HG02840 (cell line): ENCODE measurements around the gene PRUNE2.
A peak's percentile ranks its signal among the peaks of the same experiment; 100 is the strongest.
"Not testable (repeated sequence)": the region's sequence is repeated elsewhere in the genome, so short reads cannot be mapped to it uniquely, and the experiment has no call there.

Experiments
- ATAC-seq: cut with Tn5 transposase; IDR thresholded peaks from one replicate; pipeline ENCODE4 v1.9.1; 2021; ENCODE audit warnings: mild to moderate bottlenecking, moderate library complexity, moderate number of reproducible peaks; ENCODE audit not compliant: unreplicated experiment, low FRiP score

Gene PRUNE2

DNA sequence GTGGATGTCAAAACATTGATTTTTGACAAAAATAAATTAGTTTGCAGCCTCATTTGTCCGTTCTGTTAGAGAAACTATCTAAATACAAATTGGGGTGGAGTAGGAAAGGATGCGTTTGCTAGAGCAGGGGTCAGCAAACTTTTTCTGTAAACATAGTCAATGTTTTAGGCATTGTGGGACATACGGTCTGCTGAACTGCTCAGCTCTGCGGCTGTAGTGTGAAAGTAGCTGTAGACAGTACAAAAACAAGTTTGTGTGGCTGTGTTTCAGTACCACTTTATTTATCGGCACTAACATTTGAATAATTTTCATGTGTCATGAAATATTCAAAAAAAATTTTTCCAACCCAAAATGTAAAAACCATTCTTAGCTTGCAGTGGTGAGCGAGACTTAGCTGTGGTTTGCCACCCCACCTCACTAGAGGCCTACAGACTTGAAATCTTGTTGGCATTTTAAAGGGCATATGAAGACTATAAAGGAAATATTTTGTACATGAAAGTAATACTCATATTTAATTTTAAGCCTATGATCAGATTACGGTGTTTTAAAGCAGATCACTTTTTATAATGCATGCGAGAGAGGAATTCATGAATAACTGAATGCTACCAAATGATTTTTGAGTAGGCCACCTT is 292.6 kb downstream of the PRUNE2 start:
- ATAC-seq = no peak

DNA sequence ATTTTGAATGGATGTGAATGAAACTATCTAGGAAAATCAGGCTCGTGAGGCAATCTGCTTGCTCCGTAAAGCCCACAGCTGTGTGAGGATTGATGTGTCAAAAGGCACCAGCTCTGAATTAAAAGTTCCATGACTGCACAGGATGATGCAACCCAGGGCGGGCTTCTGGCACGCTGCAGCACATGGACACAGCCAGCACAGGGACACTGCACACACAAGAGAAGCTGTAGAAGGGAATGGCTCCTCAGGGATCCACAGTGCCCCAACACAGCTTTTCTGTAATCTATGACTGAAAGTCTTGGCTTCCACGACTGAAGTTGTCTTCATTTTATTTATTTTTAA is 295.9 kb downstream of the PRUNE2 start:
- ATAC-seq = no peak

DNA sequence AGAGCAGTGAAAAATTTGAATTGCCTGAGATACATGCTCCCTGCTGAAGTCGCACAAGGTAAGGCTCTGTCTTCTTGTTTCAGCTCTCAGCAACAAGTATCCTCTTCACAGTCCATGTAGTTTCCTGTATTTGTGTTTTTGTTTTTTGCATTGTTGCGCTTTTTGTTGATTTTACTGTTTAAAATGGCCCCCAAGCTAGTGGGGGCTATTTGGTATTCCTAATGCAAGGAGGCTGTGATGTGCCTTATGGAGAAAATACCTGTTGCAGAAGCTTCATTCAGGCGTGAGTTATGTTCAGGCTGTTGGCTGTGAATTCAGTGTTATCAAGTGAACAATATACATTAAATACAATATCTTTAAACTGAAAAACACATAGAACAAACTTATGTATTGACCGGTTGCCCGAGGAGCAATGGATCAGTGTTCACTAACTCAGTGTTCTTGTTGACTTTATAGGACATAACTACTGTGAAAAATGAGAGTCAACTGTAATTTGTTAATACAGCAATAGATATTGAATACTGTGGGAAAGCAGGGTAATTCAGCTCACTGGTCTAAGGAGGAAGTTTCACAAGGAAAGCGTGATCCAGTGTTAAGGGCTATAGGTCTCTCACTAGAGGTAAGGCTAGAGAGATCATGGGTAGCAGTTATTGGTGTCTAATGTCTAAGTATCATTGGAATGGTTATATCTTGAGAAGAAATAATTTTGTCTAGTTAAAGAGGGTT is 296.5 kb downstream of the PRUNE2 start:
- ATAC-seq = no peak

DNA sequence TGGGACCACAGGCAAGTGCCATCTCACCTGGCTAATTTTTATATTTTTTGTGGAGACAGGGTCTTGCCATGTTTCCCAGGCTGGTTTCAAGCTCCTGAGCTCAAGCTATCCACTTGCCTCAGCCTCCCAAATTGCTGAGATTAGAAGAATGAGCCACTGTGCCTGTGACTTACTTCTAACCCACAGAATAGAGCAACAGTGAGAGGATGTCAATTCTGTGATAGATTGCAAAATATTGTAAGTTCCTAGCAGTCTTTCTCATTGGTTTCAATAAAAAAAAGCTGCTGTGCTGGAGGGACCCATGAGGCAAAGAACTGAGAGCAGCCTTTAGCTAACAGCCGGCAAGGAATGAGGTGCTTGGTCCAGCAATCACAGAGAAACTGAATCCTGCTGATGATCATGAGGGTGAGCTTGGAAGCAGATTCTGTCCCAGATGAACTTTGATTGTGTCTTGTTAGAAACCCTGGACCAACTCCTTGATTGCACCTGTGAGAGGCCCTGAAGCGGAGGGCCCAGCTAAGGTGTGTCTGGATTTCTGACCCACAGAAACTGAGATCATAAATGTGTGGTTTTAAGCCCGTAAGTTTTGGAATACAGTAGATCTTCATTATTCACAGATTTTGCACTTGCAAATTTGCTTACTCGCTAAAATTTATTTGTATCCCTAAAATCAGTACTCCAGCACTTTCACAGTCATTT is 297.2 kb downstream of the PRUNE2 start:
- no peak for ATAC-seq

DNA sequence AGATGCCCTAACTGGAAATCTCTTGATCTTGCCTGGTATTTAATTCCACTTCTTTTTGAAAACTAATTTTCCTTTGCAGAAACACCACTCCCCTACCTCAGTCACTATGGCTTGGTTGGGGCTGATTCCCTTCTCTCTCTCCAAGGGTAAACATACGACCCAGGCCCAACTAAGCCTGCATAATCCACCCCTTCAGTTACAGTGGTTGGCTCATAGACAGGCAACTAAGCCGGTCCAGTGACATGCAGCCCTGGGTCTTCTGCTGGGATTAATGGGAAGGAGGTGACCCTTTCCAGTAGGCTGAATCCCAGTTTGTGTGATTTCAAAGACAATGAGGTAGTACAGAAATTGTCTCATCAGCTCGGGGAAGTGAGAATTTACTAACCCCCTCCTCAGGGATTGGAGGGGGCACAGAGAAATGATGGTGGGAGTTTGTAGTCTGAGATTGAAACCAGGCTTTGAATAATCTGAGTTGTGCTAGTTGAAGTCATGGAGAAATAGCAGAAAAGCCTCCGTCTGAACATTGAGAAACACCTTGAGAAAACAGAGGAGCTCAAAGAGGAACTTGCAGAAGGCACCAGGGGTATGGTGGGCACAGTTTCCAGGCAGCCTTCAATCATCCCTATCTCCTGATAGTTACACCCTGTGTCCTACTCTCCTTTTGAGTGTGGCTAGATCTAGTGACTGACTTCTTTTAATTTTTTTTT is 298.0 kb downstream of the PRUNE2 start:
- ATAC-seq = no peak

DNA sequence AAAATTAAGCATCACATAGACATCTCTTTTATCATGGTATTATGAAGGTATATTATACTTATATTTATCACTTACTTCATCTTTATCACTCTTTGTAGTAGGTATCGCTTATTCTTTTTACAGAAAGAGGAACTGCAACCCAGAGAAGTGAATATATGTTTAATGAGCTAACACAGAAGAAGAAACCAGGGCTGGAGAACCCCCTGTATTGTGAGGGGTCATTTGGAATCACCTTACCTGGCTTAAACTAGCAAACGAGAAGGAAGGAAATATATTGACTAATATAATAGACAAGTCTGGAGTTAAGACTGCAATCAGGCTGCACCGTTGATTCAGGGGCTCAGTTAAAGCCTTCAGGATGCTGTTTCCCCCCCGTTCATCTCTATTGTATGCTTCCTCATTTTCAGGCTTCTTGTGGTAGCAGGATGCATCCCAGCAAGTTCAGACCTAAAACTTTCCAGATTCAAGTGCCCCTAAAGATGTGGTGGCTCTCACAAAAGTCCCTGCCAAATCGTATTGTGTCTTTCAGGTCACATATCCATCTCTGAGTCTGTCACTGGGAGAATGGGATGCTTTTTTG is 300.5 kb downstream of the PRUNE2 start:
- peak; percentile 72 for ATAC-seq

DNA sequence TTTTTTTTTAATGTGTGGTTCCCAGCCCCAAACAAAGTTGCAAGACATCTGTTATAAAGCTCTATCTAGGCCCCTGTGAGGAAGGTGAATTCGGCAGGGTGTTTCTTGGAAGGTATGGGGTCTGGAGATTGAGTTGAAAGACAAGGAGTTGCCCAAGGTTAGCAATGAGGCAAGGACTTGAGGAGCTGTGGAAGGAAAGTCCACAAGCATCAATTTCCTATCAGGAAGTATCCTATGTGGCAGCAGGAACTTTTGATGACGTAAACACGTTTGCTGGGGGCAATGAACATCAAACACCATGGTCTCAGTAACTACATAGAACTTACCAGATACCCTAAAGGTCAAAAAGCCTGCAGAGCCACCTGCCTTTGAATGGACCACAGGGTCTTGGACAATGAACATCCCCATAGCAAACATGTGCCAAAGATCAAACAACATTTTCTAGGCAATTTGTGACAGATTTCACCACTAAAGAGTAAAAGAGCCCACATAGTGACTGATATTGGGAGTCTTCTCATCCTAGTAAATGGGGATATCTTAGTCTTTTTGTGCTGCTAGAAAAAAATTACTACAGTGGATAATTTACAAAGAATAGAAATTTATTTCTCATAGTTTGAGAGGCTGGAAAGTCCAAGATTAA is 301.9 kb downstream of the PRUNE2 start:
- no peak for ATAC-seq

DNA sequence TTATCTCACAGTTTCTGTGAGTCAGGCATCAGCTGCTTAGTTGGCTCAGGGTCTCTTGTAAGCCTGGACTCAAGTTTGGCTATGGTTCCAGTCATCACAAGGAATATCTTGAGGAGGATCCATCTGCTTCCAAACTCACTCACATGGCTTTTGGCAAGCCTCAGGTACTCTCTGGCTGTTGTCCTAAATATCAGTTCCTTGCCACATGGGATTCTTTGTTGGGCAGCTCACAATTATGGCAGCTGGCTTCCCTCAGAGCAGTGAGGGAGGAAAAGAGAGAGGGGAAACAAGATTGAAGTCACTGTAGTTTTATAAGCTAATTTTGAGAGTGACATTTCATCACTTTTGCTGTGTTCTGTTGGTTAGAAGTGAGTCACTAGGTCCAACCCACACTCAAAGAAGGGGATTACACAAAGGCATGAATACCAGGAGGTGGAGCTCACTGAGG is 302.4 kb downstream of the PRUNE2 start:
- ATAC-seq = no peak

DNA sequence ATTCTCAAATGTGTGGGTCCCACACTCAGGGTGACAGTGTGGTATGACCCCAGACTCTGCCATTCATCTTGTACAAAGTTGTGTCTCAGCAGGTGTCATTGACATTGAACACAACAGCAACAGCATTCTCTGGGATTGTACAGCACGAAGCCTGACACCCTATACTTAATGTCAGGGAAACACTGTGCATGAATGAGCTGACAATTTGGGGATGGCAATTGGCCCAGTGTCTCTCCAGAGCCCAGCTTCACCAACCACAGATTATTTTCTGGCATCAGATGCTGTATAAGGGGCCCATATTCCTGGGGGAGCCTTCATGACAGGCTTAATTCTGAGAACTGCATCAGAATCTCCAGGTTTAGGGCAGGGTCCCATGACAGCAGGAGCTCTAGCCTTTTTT is 303.7 kb downstream of the PRUNE2 start:
- ATAC-seq = no peak

DNA sequence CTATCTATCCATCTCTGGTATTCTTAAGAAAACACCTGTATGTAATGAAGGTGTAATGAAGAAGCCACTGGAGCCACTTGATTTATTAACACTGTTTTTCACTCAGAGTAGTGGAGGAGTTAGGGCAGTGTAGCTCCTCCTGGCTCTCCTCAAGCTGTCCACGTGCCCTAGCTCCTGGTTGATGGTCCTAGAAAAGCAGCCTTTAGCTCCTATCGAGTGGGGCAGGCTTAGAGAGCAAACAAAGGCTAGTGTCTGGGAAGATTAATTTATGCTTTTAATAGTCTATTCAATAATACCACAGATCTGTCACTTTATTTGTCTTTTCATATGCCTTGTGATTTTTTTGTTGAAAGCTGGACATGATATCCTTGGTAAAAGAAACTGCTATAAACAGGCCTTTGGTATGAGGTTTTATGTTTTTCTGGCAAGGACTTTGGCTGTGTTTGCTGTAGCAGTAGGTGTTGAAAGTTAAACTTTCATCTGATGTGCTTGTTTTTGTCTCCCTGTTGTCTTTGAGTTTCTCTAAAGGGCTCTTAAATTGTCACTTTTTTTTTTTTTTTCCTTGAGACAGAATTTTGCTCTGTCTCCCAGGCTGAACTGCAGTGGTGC is 305.8 kb downstream of the PRUNE2 start:
- no peak for ATAC-seq

DNA sequence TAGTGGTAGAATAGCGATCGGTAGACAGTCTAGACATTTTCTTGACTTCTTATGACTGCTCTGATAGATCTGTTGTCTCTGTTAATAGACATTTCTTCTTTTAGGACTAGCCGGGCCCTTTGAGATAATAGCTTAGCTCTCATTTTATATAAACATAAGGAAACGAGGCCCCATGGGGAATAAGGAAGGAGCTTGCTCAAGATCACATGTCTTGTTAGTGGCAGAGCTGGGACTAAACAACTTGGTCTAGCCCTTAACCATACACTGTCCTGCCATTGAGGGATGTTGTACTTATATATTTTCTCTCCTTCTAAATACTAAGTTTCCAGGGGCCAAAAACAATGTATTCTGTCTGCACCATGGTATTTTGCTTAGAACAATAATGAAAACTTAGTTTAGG is 306.9 kb downstream of the PRUNE2 start:
- ATAC-seq = no peak

DNA sequence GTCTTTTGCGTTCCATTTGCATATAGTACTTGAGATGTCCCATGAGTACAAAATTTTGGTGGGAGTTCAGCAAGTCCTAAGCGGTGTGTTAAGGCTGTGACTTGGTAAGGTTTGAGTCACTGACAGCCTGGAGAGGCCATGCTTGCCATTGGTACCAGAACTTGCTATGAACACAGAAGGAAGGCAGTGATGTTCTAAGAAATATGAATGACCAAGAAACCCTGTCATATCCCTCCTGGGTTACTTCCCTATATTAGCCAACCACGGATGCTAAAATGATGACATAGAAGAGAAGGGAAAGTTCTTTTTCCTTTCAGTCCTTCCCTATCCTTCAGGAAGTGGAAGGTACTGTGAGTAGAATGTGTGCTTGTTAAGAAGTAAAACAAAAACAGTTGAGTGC is 310.3 kb downstream of the PRUNE2 start:
- ATAC-seq = no peak

DNA sequence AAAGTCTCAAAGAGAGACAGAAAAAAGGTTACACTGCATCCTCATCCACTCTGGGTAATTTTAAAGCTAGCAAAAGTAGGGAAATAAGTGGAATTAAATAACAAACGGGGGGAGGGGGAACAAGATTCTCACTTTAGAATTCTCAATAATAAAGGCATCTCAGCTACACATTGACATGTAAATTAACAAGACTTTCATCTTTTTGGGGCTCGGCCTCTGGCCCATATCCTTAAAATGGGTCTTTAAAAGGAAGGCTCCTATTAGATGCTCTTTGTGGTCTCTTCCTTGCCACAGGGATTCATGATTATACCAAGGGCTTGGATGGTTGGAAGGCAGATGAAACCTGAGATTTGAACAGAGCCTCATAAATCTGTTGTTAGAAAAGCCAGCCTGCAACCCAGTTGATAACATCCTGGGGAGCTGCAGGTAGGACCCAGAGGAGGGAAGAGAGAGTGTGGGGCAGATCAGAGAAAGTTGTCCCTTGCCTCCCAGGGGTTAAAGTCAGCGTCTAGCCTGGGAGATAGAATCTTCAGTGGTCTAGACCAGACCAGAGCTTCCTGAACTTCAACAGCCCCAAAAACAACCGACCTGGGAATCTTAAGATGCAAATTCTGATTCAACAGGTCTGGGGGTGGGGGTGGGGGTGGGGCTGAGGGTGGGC is 311.0 kb downstream of the PRUNE2 start:
- no peak for ATAC-seq

DNA sequence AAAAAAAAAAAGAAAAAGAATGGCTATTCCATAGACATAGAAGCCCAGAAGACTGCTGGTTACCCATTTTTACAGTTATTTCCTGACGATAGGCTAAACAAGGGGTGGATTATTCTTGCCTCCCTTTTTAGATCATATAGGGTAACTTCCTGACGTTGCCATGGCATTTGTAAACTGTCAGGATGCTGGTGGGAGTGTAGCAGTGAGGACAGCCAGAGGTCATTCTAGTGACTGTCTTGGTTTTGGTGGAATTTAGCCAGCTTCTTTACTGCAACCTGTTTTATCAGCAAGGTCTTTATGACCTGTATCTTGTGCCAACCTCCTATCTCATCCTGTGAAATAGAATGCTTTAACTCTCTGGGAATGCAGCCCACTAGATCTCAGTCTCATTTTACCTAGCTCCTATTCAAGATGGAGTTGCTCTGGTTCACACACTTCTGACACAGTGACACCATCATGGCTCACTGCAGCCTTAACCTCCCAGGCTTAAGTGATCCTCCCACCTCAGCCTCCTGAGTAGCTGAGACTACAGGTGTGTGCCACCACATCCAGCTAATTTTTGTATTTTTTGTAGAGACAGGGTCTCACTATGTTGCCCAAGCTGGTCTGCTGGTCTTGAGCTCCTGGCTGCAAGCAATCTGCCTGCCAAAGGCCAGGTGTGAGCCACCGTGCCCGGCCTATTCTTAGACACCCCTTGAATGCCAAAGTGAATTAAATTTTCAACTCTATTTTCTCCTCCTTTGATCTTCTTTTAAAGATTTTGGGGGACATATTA is 311.8 kb downstream of the PRUNE2 start:
- not testable (repeated sequence) for ATAC-seq

DNA sequence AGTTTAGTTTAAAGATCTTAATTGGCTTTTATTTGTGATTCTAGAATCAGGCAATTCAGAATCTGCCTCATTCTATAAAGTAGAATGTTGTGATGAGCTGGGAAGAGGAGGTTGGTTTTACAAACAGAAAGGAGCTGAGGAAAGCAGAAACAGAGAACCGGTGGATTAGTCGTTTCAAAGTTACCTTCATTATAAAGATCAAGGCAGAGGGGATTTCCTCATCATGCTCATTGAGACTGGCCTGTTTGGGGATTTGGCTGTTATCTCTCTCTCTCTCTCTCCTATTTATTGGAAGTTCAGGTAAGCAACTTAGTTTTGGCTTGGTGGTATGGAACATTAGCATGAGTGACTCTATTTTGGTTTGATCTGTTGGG is 313.0 kb downstream of the PRUNE2 start:
- no peak for ATAC-seq

DNA sequence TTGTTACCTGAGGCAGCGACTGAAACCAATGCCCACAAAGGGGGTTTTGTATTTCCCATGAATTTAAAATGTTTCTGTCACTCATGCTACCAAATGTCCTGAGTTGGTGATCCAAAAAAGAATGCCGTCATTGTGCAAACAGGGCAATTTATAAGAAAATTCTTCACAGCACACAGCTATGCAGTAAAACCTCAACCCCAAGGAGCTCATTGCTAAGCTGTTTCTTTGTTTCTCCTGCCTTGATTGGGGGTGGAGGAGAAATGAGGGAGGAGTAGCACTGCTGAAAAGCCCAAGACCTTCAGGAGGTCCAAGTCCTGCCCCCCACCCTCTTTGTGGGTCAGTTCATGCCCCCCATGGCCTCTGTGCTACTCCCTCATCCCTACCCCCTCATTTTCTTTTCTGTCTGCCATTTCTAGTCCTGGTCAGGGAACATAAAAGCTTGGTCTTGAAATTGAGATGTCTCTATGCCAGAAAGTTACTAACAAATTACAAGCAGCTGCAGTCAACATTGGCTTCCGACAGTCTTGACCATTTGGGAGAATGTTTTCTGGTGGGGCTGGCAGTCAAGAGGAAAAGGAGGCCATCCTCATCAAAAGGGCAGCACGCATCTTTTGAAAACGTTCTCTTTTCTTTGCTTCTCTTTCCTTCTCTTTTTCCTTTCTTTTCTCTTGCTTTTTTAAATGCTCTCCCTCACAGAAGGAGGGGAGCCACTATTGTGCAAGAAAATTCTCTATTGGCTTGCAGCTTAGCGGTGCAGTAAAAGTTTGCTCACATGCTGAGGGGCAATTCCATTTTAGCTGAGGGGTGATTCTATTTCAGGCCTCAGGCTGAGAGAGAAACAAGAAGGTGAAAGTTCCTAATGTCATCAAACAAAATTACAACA is 313.6 kb downstream of the PRUNE2 start:
- no peak for ATAC-seq

DNA sequence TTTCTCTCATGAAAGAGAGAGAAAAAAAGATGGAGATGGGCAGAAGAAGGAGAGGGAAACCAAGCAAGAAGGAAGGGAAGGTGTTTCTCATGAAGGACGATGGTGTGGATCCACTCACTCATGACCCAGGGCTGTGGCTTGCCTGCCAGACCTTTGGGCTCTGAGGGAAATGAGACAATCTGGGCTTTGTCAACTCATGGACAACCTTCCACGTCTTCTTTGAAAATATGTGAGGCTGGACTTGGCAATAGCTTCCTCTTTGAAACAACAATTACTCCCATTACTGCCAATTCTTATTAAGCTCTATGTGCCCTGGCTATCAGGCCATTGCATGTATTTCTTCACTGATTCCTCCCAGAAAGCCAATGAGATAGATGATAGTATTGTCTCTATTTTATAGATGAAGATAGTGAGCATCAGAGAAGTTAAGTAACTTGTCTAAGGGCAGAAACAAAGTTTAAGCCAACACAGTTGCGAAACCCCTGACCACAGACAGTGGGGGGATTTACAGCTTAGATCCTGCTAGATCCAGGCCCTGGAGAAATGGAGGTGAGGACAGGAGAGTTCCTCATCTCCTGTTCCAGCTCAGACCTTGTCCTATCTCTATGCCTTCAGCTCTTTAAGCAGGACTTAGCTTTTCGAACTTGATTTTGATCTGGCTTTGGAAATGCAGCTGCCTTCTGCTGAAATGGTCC is 314.5 kb downstream of the PRUNE2 start:
- no peak for ATAC-seq
